A549 (cell line): Measurements from ENCODE around the gene PGAM1. TPM values are rescaled to one million over a fixed set of nuclear protein-coding genes. Genes with fewer than 3 reads are reported as not detected.

Experiments
- ATAC-seq, 2 experiments: fragments of 200-7000 bp in 1 of 2; fragments of >200 bp in 1 of 2; cut with Nextera tagmentation in 1 of 2; cut with Tn5 transposase in 1 of 2; 3 replicates each; pipeline versions ENCODE4 v1.8.0 to v1.9.1; 2018 to 2020; ENCODE audit warnings: mild to moderate bottlenecking in 1 of 2, moderate library complexity in 1 of 2
- CTCF ChIA-PET: fragments of 300-600 bp; sonication (Branson Sonifier 250); formaldehyde crosslinking; extraction: SDS; loops from one replicate; lab custom pipeline; 2021; ENCODE audit warnings: antibody characterized with exemption, inconsistent platforms; lab: Yijun Ruan, JAX
- POLR2A ChIA-PET: fragments of 350-600 bp; formaldehyde crosslinking; extraction: SDS; loops from one replicate; lab custom pipeline; 2021; ENCODE audit warnings: antibody characterized with exemption, inconsistent platforms; lab: Yijun Ruan, JAX
- DNase-seq, 2 experiments: peaks; one replicate each; pipeline versions ENCODE4 v3.0.0 to v3.0.0-alpha.2; 2011 to 2016; ENCODE audit warnings: low read depth in 1 of 2, low spot score in 1 of 2
- FAIRE-seq: peaks from 2 replicates; lab custom pipeline; 2011; peaks lifted over from hg19 to GRCh38; lab: Jason Lieb, UNC
- H3K27ac ChIP-seq, 2 experiments: fragments of >200 bp; sonication (Bioruptor Twin); formaldehyde crosslinking; 3 replicates each; pipeline ENCODE4 v1.5.1; 2016 to 2017
- H3K4me1 ChIP-seq: fragments of >200 bp; sonication (Bioruptor Twin); formaldehyde crosslinking; 3 replicates; pipeline ENCODE4 v1.6.1; 2016
- H3K4me2 ChIP-seq: fragments of >200 bp; sonication (Bioruptor Twin); formaldehyde crosslinking; 3 replicates; pipeline ENCODE4 v1.6.1; 2016
- H3K4me3 ChIP-seq: fragments of >200 bp; sonication (Bioruptor Twin); formaldehyde crosslinking; 3 replicates; pipeline ENCODE4 v1.5.1; 2016
- H3K9me3 ChIP-seq: fragments of >200 bp; sonication (Bioruptor Twin); formaldehyde crosslinking; 3 replicates; pipeline ENCODE4 v1.6.1; 2016
- BHLHE40 ChIP-seq: IDR thresholded peaks from 2 replicates; pipeline ENCODE4 v1.6.1; 2012; ENCODE audit warnings: low read depth, low read length, inconsistent platforms
- CBX2 ChIP-seq: fragments of 200-600 bp; sonication (generic); IDR thresholded peaks from 2 replicates; pipeline ENCODE4 v1.6.1; 2016; ENCODE audit warnings: low read depth, mild to moderate bottlenecking, borderline replicate concordance
- CEBPB ChIP-seq, 2 experiments: fragments of >200 bp in 1 of 2; sonication (Bioruptor Twin) in 1 of 2; formaldehyde crosslinking in 1 of 2; IDR thresholded peaks; 2 replicates each; pipeline ENCODE4 v1.6.1; 2012 to 2016
- CTCF ChIP-seq: fragments of >200 bp; sonication (Bioruptor Twin); formaldehyde crosslinking; IDR thresholded peaks from 3 replicates; pipeline ENCODE4 v1.5.1; 2016
- MAFK ChIP-seq: fragments of 450-650 bp; IDR thresholded peaks from 2 replicates; pipeline ENCODE4 v1.6.1; 2014; ENCODE audit not compliant: partially characterized antibody
- PHF8 ChIP-seq: fragments of 200-600 bp; sonication (generic); IDR thresholded peaks from 2 replicates; pipeline ENCODE4 v1.6.1; 2016; ENCODE audit warnings: low read depth, mild to moderate bottlenecking, antibody characterized with exemption, moderate library complexity, borderline replicate concordance
- RAD21 ChIP-seq, 2 experiments: fragments of >200 bp in 1 of 2; sonication (Bioruptor Twin) in 1 of 2; formaldehyde crosslinking in 1 of 2; IDR thresholded peaks in 1 of 2; conservative IDR thresholded peaks in 1 of 2; 2 replicates in 1 of 2; 3 replicates in 1 of 2; pipeline ENCODE4 v1.6.1; 2012 to 2018; ENCODE audit warnings: inconsistent platforms in 1 of 2
- SREBF2 ChIP-seq: fragments of 450-650 bp; IDR thresholded peaks from 2 replicates; pipeline ENCODE4 v1.6.1; 2014; ENCODE audit warnings: mild to moderate bottlenecking, moderate library complexity
- TFCP2L1 ChIP-seq: fragments of 250-450 bp; sonication (Bioruptor Pico); IDR thresholded peaks from 2 replicates; pipeline ENCODE4 v1.5.0; 2021; ENCODE audit warnings: mild to moderate bottlenecking
- WGBS: methylation state at CpG from one replicate; pipeline ENCODE4 v1.1.6; 2017; ENCODE audit errors: missing lambda C conversion rate; 5-methylcytosine and 5-hydroxymethylcytosine counted together
- polyA plus RNA-seq, 4 experiments: library from polyadenylated mRNA; depleted of rRNA in 3 of 4; stranded (reverse); fragments of >200 nt; fragmentation: RNase III in 1 of 4; extraction: RNeasy Plus Mini Kit Qiagen cat#74134 plus additional on column Dnase treatment in 1 of 4; gene quantifications; 2 replicates in 3 of 4; 3 replicates in 1 of 4; pipeline ENCODE4 v1.2.3, GENCODE V29; 2011 to 2017
- small RNA-seq, 6 experiments: library from RNA; depleted of rRNA; stranded (forward); fragments of <200 nt; gene quantifications; one replicate each; pipeline ENCODE3, GENCODE V24; 2012

Gene PGAM1
- polyA plus RNA-seq, 2 of the 4 experiments (the other 2 are of a cell fraction), result 459 to 557 TPM

GRCh38 chr10:97482381-97482780 lies 56.4 kb downstream of the PGAM1 start:
- H3K9me3 ChIP-seq, result no peaks in the 10 kb centered on the region
- TF ChIP-seq TFCP2L1 (CRISPR knock-in tag) (no peak), PHF8 (no peak), RAD21 (conservative IDR thresholded peaks at IDR 0.05 in 1 of 2, IDR thresholded peaks at IDR 0.05 in 1 of 2) (no peak), CBX2 (no peak), MAFK (no peak), CEBPB (IDR thresholded peaks at IDR 0.05) (no peak), BHLHE40 (no peak), CTCF (no peak), SREBF2 (no peak)
- TF ChIP-seq, all 56 proteins: peak for 0
- Histone ChIP-seq H3K27ac (no peak overlapping the region), H3K4me2 (no peak overlapping the region), H3K4me3 (no peak overlapping the region), H3K4me1 (peaks cover 12% of the 10 kb centered on the region; the same call in 2 of the 3 replicates)
- POLR2A ChIA-PET, result interaction anchor here (1.4 kb wide), 1 partner anchor 15 kb away, joined by 3 read pairs; no protein-coding TSS in a partner anchor
- CTCF ChIA-PET, result interaction anchor here (0.6 to 2.9 kb wide), 8 partner anchors 9 to 130 kb away, joined by 3 to 9 read pairs (median 4); no protein-coding TSS in a partner anchor
- FAIRE-seq, result no peak
- no peak for ATAC-seq
- WGBS, result 94% methylated on average over 1 of the region's 1 CpG
- no peak for DNase-seq

Small RNA genes lying within 50 kb of the gene (small RNA-seq; reads per million reads assigned to genes)
- 0 reads per million in 6 experiments for gene RF00019

Other genes starting within 250 kb of the PGAM1 start
- gene SLIT1, start 240.2 kb upstream of the PGAM1 start, polyA plus RNA-seq (2011; rRNA removed), result 0.09 and 0.12 TPM in 2 replicates
- gene SLIT1, start 240.2 kb upstream of the PGAM1 start, polyA plus RNA-seq (2017; fragmentation: RNase III; extraction: RNeasy Plus Mini Kit Qiagen cat#74134 plus additional on column Dnase treatment), result 0.03 to 0.07 TPM (median 0.05 TPM) in 3 replicates
- gene ARHGAP19, start 133.6 kb upstream of the PGAM1 start, polyA plus RNA-seq (2011; rRNA removed), result 11.9 and 13.9 TPM in 2 replicates
- gene ARHGAP19, start 133.6 kb upstream of the PGAM1 start, polyA plus RNA-seq (2017; fragmentation: RNase III; extraction: RNeasy Plus Mini Kit Qiagen cat#74134 plus additional on column Dnase treatment), result 6.0 to 6.9 TPM (median 6.6 TPM) in 3 replicates
- gene FRAT1, start 106.9 kb upstream of the PGAM1 start, polyA plus RNA-seq (2011; rRNA removed), result 1.3 and 1.5 TPM in 2 replicates
- gene FRAT1, start 106.9 kb upstream of the PGAM1 start, polyA plus RNA-seq (2017; fragmentation: RNase III; extraction: RNeasy Plus Mini Kit Qiagen cat#74134 plus additional on column Dnase treatment), result 1.2 to 2.3 TPM (median 2.0 TPM) in 3 replicates
- 4.1 and 4.4 TPM in 2 replicates for gene FRAT2, start 91.5 kb upstream of the PGAM1 start, polyA plus RNA-seq (2011; rRNA removed)
- gene FRAT2, start 91.5 kb upstream of the PGAM1 start, polyA plus RNA-seq (2017; fragmentation: RNase III; extraction: RNeasy Plus Mini Kit Qiagen cat#74134 plus additional on column Dnase treatment), result 2.8 to 5.0 TPM (median 3.9 TPM) in 3 replicates
- gene RRP12, start 24.9 kb upstream of the PGAM1 start, polyA plus RNA-seq (2011; rRNA removed), result 38.1 and 40.8 TPM in 2 replicates
- 37.0 to 43.9 TPM (median 37.9 TPM) in 3 replicates for gene RRP12, start 24.9 kb upstream of the PGAM1 start, polyA plus RNA-seq (2017; fragmentation: RNase III; extraction: RNeasy Plus Mini Kit Qiagen cat#74134 plus additional on column Dnase treatment)
- 64.0 and 71.7 TPM in 2 replicates for gene EXOSC1, start 19.8 kb downstream of the PGAM1 start, polyA plus RNA-seq (2011; rRNA removed)
- 54.0 to 54.8 TPM (median 54.8 TPM) in 3 replicates for gene EXOSC1, start 19.8 kb downstream of the PGAM1 start, polyA plus RNA-seq (2017; fragmentation: RNase III; extraction: RNeasy Plus Mini Kit Qiagen cat#74134 plus additional on column Dnase treatment)
- gene ZDHHC16, start 20.0 kb downstream of the PGAM1 start, polyA plus RNA-seq (2011; rRNA removed), result 57.0 and 71.6 TPM in 2 replicates
- 47.7 to 53.0 TPM (median 51.0 TPM) in 3 replicates for gene ZDHHC16, start 20.0 kb downstream of the PGAM1 start, polyA plus RNA-seq (2017; fragmentation: RNase III; extraction: RNeasy Plus Mini Kit Qiagen cat#74134 plus additional on column Dnase treatment)
- gene MMS19, start 72.2 kb downstream of the PGAM1 start, polyA plus RNA-seq (2011; rRNA removed), result 65.6 and 83.4 TPM in 2 replicates
- gene MMS19, start 72.2 kb downstream of the PGAM1 start, polyA plus RNA-seq (2017; fragmentation: RNase III; extraction: RNeasy Plus Mini Kit Qiagen cat#74134 plus additional on column Dnase treatment), result 56.3 to 60.6 TPM (median 60.4 TPM) in 3 replicates
- gene UBTD1, start 72.7 kb downstream of the PGAM1 start, polyA plus RNA-seq (2011; rRNA removed), result 4.8 and 5.9 TPM in 2 replicates
- gene UBTD1, start 72.7 kb downstream of the PGAM1 start, polyA plus RNA-seq (2017; fragmentation: RNase III; extraction: RNeasy Plus Mini Kit Qiagen cat#74134 plus additional on column Dnase treatment), result 9.1 to 11.6 TPM (median 10.4 TPM) in 3 replicates
- gene ANKRD2, start 146.6 kb downstream of the PGAM1 start, polyA plus RNA-seq (2011; rRNA removed), result 0.90 and 1.5 TPM in 2 replicates
- 4.7 to 8.4 TPM (median 5.8 TPM) in 3 replicates for gene ANKRD2, start 146.6 kb downstream of the PGAM1 start, polyA plus RNA-seq (2017; fragmentation: RNase III; extraction: RNeasy Plus Mini Kit Qiagen cat#74134 plus additional on column Dnase treatment)
- gene HOGA1, start 158.2 kb downstream of the PGAM1 start, polyA plus RNA-seq (2011; rRNA removed), result 2.0 TPM in 2 replicates
- gene HOGA1, start 158.2 kb downstream of the PGAM1 start, polyA plus RNA-seq (2017; fragmentation: RNase III; extraction: RNeasy Plus Mini Kit Qiagen cat#74134 plus additional on column Dnase treatment), result 3.1 to 3.5 TPM (median 3.1 TPM) in 3 replicates
- gene C10orf62, start 163.5 kb downstream of the PGAM1 start, polyA plus RNA-seq (2011; rRNA removed), result 0.12 TPM in 1 of 2 replicates, not detected in the other
- 0.10 TPM in 1 of 3 replicates, not detected in the others for gene C10orf62, start 163.5 kb downstream of the PGAM1 start, polyA plus RNA-seq (2017; fragmentation: RNase III; extraction: RNeasy Plus Mini Kit Qiagen cat#74134 plus additional on column Dnase treatment)
- gene MORN4, start 207.3 kb downstream of the PGAM1 start, polyA plus RNA-seq (2011; rRNA removed), result 13.8 and 14.2 TPM in 2 replicates
- 8.3 to 10.9 TPM (median 8.9 TPM) in 3 replicates for gene MORN4, start 207.3 kb downstream of the PGAM1 start, polyA plus RNA-seq (2017; fragmentation: RNase III; extraction: RNeasy Plus Mini Kit Qiagen cat#74134 plus additional on column Dnase treatment)
- 16.6 and 18.8 TPM in 2 replicates for gene PI4K2A, start 214.5 kb downstream of the PGAM1 start, polyA plus RNA-seq (2011; rRNA removed)
- 14.1 to 16.6 TPM (median 14.8 TPM) in 3 replicates for gene PI4K2A, start 214.5 kb downstream of the PGAM1 start, polyA plus RNA-seq (2017; fragmentation: RNase III; extraction: RNeasy Plus Mini Kit Qiagen cat#74134 plus additional on column Dnase treatment)